Stimulated activated CD8-positive, alpha-beta memory T cell treated with anti-CD3 and anti-CD28 coated beads, Interleukin-4, amount 100 ng/mL, for 4 hours (primary cell): Measurements from ENCODE around the gene MRPL53.

ENCODE experiments used
- DNase-seq, 2 donors: peaks; one replicate each; pipeline ENCODE4 v3.0.0-alpha.2; 2020; ENCODE audit warnings: low read depth in 2 of 2, low spot score in 1 of 2

Gene MRPL53

DNA sequence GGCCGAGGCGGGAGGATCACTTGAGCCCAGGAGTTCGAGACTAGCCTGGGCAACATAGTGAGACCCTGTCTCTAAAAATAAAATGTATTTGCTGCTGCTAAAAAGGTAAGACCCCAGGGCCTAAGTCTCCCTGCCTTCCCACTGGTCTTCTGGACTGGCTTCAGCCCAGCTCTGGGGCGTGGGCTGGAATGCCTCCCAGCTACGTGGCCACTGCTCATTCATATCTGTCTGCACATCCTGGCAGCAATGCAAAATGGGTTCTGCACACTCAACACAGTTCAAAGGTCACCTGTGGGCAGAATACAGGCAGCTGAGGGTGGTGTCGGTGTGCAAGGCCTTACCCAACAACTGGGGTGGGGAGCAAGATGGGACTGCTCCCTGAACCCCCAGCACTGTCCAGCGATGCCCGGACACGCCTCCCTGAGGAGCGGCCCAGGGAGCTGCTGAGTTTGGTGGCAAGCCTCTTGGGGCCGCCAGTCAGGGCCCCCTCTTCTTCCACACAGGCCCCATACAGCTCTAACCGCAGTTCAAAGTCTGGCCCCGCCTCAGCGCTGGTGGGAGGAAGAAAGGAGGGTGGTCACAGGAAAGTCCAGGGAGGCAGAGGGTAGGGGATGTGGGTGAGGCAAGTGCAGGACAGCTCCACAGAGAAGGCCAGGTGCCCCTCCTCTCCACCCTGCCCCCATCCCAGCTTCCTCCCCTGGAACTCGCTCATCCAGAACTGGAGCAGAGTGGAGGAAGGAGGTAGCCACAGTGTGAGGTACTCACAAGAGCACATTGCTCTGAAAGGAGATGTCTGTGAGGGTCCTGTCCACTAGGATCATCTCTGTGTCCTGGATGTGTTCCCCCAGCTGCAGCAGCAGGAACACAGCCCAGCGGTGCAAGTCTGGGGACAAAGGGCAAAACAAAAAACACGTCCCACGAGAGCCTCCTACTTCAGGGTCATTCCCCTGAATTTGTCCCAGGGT is 42.7 kb downstream of the MRPL53 start:
- no peak for DNase-seq

DNA sequence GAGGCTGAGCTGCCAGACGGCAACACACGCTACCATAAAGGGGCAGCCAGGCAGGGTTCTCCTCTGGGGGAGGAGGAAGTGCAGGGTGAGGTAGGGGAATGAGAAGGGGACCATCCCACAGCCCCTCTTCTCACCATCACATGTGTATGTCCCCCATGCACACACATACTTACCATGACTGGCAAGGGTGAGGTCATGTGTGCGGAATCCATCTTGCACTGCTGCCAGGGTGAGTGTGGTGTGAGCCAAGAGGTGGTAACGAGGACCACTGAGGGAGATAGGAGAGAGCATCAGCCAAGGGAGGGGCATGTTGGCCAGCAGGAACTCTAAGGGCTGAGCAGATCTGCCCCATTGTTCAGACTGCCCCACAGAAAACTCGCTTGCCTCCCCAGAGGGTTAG is 43.8 kb downstream of the MRPL53 start:
- DNase-seq: no peak

DNA sequence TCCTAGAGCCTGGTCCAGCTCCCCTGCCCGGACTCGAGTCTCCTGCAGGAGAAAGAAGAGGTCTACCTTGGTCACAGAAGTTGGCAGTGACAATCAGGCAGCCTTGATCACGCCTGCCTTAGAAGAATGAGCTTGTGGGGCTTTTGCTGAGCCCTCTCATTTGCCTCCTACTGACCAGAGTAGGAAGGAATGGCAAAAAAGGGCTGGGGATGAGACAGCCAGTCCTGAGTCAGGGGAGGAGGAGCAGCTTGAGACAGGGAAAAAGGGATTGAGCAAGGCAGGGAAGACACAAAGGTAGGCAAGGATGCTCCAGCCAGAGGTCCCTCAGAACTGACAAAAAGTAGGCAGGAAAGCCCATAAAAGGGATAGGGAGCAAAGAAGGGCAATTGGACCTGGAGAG is 44.9 kb downstream of the MRPL53 start:
- DNase-seq: no peak

DNA sequence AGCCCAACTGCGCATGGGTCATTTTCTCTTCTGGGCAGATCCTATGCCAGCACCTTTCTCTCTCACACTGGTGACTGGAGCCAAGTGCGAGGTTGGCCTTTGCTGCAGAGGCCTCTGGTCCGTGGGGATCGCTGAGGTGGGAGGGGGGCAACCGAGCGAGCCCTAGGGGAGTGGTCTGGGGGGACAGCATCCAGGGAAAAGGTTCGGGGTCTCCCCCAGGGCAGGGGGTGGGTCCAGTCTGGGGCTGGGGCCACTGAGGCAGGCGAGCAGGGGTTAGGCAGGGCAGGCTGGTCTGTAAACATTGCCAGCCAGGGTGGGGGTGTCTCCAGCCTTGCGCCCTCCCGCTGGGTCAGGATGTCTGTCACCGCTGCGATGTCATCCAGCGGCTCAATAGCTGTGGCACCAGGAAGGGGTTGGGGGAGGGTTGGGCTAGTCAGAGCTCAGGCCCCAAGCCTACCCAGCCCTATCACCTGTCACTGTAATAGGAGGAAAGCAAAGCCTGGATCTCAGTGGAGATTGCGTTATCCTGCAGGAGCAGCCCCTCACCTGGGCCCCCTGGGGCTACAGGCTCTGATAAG is 46.2 kb downstream of the MRPL53 start:
- no peak for DNase-seq

DNA sequence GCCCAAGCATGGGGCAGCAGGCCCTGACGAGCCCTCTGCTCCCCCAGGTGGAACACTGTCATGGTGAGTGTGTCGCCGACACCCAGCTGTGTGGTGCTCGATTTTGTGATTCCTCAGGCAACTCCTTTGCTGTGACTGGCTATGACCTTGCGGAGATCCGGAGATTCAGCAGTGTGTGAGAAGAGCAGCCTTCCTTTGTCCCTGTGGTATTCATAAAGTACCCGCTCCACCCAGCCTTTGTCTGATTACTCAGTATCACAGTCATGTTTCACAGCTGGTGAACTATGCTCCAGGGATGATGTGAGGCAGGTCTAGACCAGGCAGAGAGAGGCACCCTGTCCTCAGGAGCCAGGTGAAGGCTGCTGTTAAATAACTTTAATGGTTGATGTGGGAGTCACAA is 47.0 kb downstream of the MRPL53 start:
- no peak for DNase-seq

DNA sequence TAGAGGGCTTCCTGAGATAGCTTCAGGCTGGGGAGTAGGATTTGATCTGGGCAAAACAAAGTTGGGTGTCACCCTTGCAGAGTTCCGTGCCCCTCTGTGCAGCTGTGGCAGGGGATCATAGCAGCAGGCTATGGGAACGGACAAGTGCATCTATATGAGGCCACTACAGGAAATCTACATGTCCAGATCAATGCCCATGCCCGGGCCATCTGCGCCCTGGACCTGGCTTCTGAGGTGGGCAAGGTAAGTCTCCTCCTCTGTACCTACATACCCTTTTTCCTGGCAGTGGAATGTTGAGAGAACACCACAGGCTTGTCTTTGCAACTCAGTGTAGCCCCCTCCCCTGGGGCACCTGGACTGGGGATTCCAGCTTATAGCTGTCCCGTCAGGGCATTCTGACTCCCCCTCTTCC is 47.5 kb downstream of the MRPL53 start:
- no peak for DNase-seq

DNA sequence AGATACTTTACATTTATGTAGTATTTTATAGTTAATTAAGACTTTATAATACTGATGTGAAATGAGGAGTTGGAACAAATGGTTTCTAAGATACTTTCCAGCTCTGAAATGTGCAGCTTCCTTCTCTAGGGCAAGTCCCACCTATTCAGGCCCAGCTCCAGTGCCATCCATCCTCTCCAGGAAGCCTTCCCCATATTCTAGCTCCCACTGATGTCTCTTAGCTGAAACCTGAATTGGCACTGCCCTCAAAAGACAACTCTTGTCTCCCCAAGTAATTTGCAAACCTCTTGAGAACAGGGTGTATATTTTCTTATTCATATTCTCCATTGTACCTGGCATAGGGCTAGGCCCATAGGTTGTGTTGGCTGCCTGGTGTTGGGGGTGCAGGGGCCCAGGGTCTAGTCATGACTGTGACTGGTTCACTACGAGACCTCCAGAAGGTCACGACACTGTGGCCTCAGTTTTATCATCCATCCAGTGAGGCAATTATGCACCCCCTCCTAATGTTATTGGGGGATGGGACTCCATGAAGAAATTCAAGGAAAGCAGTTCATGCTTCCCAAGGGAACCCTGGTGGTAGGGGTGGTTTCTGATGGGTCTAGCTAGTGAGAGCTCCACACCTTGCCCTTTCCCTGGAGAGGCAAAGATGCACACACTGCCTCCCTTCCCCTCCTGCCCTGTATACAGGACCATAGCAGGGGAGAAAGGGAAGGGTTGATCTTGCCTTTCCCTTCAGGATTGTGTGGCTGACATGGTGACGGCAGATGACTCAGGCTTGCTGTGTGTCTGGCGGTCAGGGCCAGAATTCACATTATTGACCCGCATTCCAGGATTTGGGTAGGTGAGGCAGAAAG is 48.1 kb downstream of the MRPL53 start:
- DNase-seq: no peak

DNA sequence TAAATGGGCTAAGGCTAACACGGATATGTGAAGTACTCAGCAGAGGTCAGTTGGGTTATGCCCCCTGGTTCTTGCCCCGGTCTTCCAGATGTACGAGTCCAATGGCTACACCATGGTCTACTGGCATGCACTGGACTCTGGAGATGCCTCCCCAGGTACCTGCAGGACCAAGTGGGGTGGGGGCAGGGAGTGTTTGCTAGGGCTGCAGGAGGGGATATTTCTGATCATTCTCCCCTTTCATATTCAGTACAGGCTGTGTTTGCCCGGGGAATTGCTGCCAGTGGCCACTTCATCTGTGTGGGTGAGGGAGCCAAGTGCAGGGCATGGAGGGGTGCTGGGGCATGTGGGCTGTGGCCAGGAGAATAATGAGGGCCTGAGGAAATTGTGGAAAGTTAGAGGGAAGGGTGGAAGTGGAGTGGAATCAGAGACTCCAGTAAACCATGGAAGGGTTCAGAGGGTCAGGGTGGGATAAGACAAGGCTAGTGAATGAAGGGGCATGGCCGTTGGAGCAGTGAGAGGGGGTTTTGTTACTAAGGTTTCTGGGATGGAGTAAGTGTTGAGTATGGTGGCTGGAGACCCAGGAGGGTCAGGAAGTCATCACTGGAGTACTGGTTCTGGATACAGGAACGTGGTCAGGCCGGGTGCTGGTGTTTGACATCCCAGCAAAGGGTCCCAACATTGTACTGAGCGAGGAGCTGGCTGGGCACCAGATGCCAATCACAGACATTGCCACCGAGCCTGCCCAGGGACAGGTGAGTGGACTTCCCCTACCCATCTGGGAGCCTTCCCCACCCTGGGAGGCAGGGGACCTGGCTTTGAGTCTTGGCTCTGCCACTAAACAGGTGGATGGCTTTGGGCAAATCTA is 49.0 kb downstream of the MRPL53 start:
- DNase-seq: no peak
